Measurements from ENCODE around the gene HES2. TPM values are rescaled to one million over a fixed set of nuclear protein-coding genes. Genes with fewer than 3 reads are reported as not detected.
A peak's percentile ranks its signal among the peaks of the same experiment; 100 is the strongest.

The HES2 gene
- total RNA-seq, 2 donors from 2014 or later: 14.2 to 24.0 TPM

DNA sequence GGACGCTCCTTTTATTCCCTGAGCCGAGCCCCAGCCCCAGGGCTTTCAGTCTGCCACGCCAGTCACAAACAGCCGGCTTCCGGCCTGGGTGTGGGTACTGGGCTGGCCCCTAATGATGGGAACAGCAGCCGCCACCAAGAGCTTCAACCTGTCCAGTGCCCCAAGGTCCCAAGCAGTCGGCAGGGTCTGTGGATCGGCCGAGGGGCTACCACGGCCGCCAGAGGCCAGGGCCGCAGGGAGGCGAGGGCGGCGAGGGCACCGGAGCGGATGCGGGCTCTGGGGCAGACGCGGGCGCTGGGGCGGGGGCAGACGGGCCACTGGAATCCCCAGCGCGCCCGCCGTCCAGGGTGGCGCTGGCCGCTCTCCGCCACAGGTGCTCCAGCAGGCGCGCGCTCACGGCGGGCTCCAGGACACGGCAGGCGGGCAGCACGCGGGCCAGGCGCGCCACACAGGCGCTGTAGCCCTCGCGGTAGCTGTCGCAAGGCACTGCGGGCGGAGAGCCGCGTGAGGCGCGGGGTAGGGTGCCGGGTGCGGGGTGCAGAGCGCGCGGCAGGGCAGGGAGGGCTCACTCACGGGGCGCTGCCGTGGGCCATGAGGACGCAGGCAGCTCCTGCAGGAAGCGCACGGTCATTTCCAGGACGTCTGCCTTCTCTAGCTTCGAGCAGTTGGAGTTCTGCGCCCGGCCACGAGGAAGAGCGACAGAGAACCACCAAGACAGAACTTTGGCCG, 887 bp downstream of the HES2 start:
- no peak for DNase-seq
- Histone ChIP-seq H3K9me3 (no peaks in the 10 kb centered on the region), H3K4me3 (peak overlapping the region; percentile 50), H3K9ac (ENCODE audit: low read depth in 2 of 2, low read length in 2 of 2) (peak overlapping the region in 1 of 2 donors; percentile 55), H3K36me3 (no peaks in the 10 kb centered on the region), H3K4me1 (peaks cover 28% of the 10 kb centered on the region), H3K27me3 (peaks cover 32% of the 10 kb centered on the region), H3K27ac (peak overlapping the region; percentile 12)
- intact Hi-C loops (cut with DNase I): no loop called here
- TF ChIP-seq, protein P1, sequence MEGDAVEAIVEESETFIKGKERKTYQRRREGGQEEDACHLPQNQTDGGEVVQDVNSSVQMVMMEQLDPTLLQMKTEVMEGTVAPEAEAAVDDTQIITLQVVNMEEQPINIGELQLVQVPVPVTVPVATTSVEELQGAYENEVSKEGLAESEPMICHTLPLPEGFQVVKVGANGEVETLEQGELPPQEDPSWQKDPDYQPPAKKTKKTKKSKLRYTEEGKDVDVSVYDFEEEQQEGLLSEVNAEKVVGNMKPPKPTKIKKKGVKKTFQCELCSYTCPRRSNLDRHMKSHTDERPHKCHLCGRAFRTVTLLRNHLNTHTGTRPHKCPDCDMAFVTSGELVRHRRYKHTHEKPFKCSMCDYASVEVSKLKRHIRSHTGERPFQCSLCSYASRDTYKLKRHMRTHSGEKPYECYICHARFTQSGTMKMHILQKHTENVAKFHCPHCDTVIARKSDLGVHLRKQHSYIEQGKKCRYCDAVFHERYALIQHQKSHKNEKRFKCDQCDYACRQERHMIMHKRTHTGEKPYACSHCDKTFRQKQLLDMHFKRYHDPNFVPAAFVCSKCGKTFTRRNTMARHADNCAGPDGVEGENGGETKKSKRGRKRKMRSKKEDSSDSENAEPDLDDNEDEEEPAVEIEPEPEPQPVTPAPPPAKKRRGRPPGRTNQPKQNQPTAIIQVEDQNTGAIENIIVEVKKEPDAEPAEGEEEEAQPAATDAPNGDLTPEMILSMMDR (IDR thresholded peaks at IDR 0.05): no peak

- intact Hi-C loops (cut with DNase I): no loop called here
- Histone ChIP-seq H3K27ac (no peak overlapping the region), H3K9ac (ENCODE audit: low read depth in 2 of 2, low read length in 2 of 2) (peak overlapping the region in 1 of 2 donors; percentile 28)
Measured at GRCh38 chr1:6417961-6418667, 1.6 kb downstream of the HES2 start.

DNA sequence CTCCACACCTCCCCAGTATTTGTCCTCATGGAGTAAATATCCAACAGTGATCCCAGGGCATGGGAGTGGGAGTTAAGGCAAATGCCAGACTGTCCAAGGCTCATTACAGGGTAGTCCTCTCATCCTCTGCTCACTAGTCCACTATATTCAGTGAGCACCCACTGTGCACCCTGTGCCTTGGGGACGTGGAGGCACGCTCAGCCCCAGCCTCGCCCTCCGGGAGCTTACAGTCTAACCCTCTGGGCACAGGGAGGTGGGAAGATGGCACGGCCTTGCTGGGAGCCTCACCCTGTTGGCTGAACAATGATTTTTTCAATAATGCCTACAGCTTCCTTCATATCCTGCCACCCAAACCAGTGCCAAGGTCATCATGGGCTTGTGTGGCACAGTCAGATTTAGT, 2.8 kb downstream of the HES2 start:
- Histone ChIP-seq H3K36me3 (no peaks in the 10 kb centered on the region), H3K9ac (ENCODE audit: low read depth in 2 of 2, low read length in 2 of 2) (no peak overlapping the region), H3K4me3 (no peak overlapping the region), H3K27me3 (peaks cover 28% of the 10 kb centered on the region), H3K4me1 (peaks cover 28% of the 10 kb centered on the region), H3K27ac (no peak overlapping the region), H3K9me3 (no peaks in the 10 kb centered on the region)
- no peak for DNase-seq
- intact Hi-C loops (cut with DNase I): no loop called here
- TF ChIP-seq, protein P1 (IDR thresholded peaks at IDR 0.05): no peak

More at GRCh38 chr1:6417961-6418667, 1.6 kb downstream of the HES2 start:
- Histone ChIP-seq H3K27me3 (peaks cover 28% of the 10 kb centered on the region), H3K36me3 (no peaks in the 10 kb centered on the region), H3K4me3 (no peak overlapping the region), H3K9me3 (no peaks in the 10 kb centered on the region), H3K4me1 (peaks cover 28% of the 10 kb centered on the region)
- peak; percentile 72 for DNase-seq
- TF ChIP-seq, protein P1 (IDR thresholded peaks at IDR 0.05): no peak

DNA sequence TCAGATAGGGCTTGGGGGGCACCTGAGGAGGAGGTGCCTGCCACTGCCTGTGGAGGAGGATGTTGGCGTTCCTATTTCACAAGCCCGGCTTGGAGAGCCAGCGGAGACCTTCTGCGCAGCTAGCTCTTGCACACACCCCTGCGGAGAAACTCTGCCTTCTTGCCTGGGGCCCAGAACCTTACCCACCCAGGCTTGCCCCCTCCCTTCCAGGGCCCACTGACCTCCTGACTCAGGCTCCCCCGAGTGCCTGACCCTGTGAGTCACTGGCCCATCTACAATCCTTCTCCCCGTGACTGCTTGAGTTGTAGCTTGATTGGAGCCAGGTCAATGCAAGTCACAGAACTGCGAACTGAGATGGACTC, 3.4 kb downstream of the HES2 start:
- H3K9ac ChIP-seq (ENCODE audit: low read depth in 2 of 2, low read length in 2 of 2): no peak overlapping the region
- intact Hi-C loops (cut with DNase I): no loop called here
- H3K4me1 ChIP-seq: peaks cover 28% of the 10 kb centered on the region
- DNase-seq: no peak
- no peaks in the 10 kb centered on the region for H3K9me3 ChIP-seq
- H3K27ac ChIP-seq: no peak overlapping the region
- peaks cover 24% of the 10 kb centered on the region for H3K27me3 ChIP-seq
- no peak overlapping the region for H3K4me3 ChIP-seq
- TF ChIP-seq, protein P1 (IDR thresholded peaks at IDR 0.05): no peak
- H3K36me3 ChIP-seq: no peaks in the 10 kb centered on the region

DNA sequence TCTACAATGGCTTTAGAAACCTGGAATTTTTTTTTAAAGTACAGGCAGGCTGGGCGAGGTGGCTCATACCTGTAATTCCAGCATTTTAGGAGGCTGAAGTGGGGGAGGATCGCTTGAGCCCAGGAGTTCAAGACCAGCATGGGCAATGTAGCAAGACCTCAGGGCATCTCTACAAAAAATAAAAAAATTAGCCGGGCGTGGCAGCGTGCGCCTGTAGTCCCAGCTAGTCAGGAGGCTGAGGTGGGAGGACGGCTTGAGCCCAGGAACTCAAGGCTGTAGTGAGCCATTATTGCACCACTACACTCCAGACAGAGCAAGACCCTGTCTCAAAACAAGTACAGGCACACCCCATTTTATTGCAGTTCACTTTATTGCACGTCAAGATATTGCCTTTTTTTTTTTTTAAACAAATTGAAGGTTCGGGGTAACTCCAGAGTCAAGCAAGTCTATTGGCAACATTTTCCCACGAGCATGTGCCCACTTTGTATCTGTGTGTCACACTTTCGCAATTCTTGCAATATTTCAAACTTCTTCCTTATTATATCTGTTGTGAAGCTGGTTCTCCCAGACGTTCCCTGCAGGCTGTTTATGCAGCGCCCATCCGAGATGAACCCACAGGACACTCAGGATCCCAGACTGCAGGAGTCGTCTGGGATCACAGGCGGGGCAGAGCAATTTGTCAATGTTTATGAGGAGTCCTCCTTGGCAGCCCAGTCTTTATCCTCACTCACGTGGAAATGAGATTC, 4.7 kb downstream of the HES2 start:
- peak; percentile 42 for DNase-seq
- peaks cover 19% of the 10 kb centered on the region for H3K4me1 ChIP-seq
- intact Hi-C loops (cut with DNase I): no loop called here
- H3K27ac ChIP-seq: peak overlapping the region; percentile 6
- no peaks in the 10 kb centered on the region for H3K9me3 ChIP-seq
- TF ChIP-seq, protein P1 (IDR thresholded peaks at IDR 0.05): no peak
- no peak overlapping the region for H3K4me3 ChIP-seq
- peaks cover 15% of the 10 kb centered on the region for H3K27me3 ChIP-seq
- peak overlapping the region in 1 of 2 donors; percentile 66 for H3K9ac ChIP-seq (ENCODE audit: low read depth in 2 of 2, low read length in 2 of 2)
- no peaks in the 10 kb centered on the region for H3K36me3 ChIP-seq
